Endometrium (tissue), 2 donors: Measurements from ENCODE around the gene TP53I13.

Experiments used
- FAIRE-seq: peaks from 2 replicates; lab custom pipeline; 2012; peaks lifted over from hg19 to GRCh38; lab: Jason Lieb, UNC
- donor health status: control.
- donor health status: control.

TP53I13 gene

DNA sequence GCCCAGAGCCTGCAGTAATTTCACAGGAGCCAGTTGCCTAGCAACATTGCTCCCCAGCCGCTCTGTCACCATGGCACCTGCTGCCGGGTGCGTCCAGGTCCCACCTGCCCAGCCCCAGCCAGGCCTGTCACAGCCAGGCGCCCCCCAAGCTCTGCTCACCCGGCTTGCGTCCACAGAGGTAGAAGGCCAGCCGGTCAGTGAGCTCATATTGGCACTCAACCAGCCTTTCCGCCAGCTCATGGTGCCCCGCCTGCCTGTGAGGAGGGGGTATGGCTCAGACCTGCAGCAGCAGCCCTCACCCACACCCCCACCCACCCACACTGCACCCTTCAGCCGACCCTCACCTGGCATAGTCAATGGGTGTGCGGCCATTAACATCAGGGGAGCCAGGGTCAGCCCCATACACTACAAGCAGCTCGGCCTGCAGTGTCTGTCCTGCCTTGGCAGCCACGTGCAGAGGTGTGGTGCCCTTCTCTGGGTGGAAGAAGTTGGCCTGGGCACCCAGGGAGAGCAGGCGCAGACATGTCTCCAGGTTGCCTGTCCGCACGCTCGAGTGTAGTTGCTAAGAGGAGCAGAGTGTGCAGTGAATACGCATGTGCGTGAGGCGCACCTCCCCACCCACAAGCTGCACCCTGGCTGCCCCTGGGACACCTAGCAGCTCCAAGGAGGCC, 13.2 kb downstream of the TP53I13 start:
- FAIRE-seq = no peak

DNA sequence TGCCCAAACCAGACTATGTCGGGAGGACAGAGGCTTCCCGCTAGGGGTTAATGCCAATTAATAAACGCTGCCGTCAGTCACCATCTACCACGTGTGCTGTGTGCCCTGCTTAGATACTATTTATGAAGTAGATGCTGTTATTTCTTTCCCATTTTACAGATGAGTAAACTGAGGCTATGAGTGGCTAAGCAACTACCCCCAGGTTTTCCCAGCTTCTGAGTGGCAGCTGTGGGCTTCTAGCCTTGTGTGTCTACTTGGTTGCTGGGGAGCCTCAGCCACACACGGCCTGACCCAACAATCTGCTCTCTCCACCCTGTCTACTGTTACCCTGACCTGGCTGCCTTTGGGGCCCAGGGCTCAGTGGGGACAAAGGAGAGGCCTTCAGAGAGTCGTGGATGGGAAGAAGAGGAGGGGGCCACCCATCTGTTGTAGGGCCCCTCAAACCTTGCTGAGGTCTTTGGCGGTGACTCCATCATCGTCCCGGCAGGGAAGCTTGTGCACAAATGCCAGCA, 13.8 kb downstream of the TP53I13 start:
- no peak for FAIRE-seq

DNA sequence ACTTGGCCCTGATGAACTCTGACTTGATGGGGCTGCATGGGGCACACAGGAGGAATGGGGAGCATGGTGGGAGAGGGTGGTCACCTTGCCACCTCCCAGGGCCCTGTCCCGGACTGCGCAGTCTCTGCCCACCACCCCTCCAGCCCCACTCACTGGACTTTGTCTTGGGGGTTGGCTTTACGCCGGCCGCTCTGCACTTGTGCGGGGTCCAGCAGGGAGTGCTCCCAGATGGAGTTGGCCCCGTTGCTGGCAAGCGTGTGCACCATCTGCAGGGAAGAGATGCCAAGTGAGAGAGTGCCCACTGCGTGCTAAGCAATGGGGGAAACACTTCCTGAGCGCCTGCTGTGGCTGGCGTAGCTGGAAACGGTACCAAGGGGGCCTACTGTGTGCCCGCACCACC, 14.3 kb downstream of the TP53I13 start:
- FAIRE-seq = no peak

DNA sequence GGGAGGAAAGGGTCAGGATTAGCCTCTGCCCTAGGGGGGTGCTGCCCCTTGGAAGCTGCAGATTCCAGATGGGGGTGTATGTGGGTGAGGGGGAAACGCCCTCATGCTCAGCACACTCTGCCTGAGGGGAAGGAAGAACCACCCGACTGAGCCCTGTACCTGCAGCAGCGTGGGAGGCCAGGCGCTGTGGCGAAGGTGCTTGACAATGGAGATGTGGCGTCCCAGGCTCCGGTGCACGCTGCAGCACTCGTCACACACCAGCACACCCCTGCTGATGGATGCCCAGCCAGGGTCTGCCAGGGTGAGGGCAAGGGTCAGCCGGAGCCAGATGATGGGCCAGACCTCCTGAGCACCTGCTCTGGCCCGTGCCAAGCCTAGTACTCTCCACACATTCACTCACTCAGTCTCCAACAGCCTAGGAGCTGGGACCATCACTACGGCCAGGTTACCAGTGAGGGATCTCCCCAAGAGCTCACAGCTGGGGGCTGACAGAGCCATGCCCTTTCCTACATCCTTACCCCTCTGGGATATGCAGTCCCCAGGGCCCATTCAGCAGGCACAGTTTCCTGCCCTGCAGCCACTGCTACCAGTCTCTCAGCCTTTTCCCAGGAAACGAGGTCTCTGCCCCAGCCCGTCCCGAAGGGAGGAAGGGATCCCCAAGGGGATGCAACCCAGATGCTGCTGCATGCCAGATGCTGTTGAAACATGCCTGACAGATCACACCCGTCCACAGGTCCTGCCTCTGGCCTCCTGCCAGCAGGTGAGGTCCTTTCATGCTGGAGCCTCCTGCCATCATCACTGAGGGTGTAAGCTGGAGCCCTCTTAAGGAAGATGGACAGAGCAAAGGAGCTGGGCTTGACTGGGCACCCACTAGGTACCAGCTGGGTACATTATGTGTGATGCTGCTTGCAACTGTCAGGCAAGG, 15.1 kb downstream of the TP53I13 start:
- FAIRE-seq = no peak

DNA sequence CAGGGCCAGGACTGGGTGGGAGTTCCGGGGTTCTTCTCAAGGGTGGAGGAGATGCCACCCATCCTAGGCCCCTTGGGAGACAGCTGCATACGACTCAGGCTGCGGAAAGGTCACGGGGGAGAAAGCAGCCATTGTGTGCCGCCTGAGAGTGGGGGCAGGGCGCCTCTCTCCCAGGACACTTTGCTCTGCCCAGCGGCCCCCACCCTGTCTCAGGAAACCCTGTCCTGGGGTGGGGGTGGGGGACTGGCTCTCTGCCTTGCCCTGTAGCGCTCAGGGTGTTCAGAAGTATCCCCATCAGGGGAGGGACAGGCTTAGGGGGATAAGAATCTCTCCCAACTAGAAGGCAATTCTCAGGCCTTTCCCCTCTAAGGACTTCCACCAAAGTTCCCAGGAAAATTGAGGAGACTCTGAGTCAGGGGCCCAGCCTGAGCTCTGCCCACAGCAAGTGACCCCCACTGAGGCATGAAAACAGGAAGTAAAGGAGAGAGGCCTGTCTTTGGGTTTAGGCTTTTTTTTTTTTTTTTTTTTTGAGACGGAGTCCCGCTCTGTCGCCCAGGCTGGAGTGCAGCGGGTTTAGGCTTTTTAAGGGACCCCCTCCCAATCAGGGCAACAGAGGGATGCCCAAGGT, 16.1 kb downstream of the TP53I13 start:
- no peak for FAIRE-seq

DNA sequence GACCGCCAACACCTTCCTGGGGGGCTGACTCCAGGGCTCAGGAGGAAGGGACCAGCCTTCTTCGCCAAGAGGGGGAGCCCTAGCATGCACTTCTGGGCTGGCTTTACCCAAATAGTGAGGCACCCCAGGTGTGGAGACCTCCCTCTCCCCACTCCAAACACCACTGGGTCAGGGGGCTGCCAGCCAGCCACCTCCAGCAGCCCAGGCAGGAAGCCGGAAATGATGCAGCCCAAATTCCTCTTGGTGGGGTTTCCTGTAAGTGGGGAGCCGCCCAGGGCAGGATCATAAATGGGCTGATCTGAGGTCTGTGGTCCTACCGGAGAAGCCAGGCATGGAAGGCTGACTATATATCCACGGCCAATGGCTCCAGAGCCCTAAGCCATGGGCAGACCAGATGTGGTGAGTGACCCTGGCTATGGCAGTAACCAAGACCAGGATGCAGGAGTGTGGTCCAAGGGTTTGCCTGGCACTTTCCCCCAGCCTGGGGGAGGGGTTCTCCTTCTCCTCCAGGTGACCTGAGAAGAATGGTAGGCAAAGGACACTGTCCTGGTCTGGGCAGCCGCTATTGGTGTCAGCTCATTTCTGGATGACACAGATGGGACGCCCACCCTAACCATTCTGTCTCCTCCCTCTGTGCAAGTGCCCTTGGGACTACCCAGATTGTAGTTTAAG, 16.7 kb downstream of the TP53I13 start:
- FAIRE-seq = no peak

DNA sequence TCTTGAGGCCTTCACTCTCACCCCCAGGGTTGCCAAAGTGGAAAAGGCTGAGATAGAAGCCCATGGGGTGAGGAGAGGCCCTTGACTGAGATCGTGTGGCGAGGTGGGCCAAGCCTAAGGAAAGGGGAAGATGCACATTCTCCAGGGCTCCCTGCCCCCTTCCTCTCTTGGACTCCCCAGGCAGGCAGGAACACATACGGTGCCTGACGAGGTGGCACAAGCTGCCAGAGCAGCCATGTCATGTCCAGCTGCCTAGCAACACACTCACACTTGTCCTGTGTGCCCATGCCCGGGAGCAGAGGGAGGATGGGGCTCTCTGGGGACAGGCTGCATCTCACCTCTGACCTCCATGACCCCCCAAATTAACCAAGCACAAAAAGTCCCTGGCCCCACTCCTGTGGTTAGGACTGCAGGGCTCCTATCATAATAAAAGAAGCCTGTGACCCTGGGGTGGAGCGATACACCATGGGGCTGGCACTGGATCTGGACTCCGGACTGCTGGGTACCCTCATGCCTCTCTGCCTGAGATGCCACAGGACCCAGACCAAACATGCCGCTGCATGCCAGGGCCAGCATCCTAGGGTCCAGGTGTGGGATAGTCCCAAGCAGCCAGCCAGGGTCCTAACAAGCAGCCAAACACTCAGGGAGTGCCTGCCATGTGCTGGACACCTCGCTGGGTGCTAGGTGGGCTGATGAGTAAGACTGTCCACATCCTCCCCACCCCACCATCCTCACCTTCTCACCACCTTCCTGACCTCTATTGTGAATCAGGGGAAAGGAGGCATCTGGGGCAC, 18.4 kb downstream of the TP53I13 start:
- no peak for FAIRE-seq

DNA sequence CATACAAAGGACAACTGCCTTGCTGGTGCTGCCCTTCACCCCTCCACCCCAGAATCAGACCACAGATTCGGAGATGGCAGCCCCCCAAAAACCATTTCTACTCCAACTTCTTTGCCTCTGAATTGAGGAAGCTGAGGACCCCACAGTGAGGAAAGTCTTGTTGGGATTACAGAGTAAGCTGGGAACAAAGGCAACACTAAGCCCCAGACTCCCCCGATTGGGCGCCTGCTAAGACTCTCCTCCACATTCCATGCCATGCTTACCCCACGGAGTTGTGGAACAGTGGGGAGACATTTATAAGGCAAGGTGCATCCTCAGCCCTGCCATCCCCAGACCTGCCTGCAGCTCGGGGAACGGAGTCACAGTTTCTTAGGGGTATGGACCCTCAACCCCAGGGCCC, 19.1 kb downstream of the TP53I13 start:
- no peak for FAIRE-seq

DNA sequence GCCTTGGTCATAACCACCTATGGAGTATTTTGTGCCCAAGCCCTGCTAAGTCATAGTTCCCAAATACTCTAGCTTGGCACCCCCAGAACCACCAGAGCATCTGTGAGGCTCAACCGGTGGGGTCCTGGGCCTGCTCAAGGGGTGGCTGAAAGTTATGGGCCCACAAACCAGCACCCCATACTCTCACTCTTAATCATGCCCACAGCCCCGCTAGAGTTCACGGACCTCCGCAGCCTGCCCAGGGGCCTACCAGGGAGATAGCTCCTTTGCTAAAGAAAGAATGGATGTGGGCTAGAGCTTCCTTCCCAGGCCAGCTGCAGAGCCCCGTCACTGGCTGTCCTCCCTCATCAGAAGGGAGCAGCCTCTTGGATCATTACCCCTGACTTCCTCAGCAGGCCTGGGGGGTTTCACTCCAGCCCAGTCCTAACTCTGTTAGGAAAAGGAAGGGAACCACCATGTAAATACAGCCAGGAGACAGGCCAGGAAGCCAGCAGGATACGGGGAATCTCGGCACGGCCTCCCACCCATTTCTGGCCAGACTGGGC, 19.6 kb downstream of the TP53I13 start:
- FAIRE-seq = no peak

DNA sequence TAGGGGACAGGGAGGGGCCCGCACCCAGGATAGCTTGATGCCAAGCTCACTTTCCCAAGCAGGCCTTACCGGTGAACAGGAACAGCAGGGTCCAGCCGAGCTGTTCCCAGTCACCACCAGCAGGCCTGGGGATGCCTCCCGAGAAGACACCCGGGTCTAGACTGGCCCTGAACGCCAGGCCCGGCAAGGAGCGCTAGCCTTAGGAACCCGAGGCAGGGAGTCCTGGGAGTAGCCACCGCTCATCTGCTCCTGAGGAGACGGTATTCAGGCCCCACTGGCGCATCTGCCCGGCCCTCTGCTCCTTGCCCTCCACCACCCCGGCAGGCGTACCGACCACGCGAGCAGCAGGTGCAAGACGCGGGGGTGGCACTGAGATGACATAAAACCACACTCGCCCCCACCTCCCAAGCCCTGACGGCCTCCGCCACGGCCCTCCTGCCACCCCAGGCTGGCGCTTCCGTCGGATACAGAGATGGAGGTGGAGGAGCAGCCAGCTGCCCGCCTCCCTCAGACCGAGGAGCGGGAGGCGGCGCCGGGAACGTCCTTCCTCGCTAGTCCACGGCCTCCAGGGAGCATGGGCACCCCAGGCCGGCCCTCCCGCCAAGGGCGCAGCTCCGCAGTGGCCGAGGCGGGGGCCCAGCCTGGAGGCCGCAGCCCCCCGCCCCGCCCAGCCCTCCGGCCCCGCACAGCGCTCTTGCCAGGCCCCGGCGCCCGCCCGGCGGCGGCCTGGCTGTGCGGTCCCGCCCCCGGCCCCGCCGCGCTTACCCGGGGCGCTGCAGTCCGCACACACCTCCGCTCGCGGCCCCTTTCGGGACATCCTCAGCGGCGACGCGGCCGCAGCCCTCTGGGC, 20.3 kb downstream of the TP53I13 start:
- no peak for FAIRE-seq

DNA sequence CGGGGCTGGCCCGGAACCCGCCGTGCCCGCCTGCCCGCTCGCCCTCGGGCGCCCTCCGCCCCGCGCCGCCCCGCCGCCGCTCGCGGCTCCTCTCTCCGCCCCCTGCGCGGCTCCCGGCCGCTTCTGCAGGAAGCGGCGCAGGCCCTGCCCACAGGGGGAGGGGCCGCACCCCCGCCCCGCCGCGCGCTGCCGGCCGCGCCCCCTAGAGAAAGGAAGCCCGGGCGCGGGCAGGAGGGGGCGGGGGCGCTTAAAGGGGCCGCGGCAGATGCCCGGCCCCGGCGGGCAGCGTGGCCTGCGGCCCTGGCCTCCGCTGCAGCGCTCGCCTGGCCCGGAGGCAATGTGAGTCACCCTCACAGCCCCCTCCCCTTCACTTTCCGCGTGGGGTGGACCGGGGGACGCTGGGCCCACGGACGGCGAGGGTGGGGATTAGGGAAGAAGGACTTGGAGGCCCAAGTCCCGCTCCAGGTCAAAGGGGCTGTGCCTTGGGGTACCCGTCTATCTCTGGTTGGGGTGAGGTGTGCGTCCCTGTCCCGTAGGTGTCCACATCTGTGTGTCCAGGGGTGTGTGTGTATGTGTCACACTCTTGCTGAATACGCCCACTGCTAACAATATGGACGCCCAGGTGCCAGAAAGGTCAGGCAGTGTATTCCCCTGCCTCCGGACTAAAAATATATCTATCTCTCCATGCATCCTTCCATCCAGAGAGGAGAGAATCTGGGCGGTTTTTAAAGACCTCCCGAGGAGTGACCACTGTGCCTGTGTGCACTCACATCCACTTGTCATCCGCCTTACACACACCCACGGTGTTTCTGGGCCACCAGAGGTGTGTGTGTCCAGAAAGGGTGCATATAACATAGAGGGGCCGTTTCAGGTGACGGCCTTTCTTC, 21.3 kb downstream of the TP53I13 start, which contains the start of gene GIT1:
TSS of gene GIT1 (minus strand) at position 125 of the 887 bp plus-strand sequence. CDS start 270 bp downstream, outside the sequence.
- no peak for FAIRE-seq

DNA sequence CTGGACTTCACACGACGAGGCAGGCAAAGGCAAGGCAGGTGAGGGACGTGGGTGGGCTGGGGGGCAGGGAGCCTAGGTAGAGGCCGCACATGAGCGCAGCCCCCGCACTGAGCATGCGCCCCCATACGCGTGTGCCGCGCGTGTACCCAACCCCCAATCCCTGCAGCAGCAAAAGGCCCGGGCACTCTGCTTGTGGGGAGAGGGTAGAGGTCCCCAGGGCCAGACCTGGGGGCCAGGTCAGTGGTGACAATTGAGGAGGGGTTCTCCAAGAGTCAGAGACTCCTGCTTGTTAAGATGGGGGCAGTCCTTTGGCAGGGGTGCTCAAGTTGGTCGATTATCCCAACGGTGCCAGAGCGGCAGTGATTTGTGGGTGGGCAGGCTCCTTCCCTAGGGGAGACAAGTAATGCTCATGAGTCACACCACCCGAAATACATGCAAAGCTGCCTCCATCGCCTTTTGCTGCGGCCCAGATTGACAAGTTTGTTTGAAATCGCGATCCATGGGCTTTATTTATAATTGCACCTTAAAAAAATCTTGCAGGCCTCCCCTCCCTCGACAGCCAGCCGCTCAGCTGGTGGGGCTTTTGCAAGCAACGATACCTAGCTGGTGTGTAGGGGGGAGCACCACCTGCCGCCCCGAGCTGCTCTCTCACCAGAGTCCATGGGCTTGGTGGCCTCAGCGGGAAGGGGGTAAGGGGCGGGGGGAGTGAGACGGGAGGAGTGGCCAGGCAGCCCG, 22.1 kb downstream of the TP53I13 start:
- no peak for FAIRE-seq

DNA sequence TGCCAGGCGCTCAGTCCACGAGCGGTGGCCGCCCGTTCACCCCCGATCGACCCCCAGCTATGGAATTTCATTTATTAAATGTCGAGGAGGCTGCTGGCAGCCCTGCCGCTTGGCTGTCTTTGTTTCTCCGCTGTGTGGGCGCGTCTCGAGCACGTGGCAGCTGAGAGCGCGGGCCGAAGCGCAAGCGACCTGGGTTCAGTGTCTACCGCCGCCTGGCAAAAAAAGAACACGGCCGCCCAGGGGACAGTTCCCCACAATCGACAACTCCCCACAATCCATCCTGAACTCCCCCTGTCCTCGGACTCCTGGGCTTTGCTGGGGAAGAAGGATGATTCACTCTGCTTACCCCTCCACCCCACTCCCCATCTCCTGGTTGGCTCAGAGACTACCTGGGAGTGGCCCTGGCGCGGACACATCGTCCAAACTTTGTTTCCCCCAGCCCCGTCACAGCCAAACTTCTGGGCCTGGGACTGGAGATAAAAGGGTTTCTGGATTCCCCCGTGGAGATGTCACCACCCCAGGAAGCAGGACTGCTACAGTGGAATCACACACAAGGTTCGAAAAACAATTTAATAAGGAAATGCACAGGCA, 22.7 kb downstream of the TP53I13 start:
- FAIRE-seq = no peak

DNA sequence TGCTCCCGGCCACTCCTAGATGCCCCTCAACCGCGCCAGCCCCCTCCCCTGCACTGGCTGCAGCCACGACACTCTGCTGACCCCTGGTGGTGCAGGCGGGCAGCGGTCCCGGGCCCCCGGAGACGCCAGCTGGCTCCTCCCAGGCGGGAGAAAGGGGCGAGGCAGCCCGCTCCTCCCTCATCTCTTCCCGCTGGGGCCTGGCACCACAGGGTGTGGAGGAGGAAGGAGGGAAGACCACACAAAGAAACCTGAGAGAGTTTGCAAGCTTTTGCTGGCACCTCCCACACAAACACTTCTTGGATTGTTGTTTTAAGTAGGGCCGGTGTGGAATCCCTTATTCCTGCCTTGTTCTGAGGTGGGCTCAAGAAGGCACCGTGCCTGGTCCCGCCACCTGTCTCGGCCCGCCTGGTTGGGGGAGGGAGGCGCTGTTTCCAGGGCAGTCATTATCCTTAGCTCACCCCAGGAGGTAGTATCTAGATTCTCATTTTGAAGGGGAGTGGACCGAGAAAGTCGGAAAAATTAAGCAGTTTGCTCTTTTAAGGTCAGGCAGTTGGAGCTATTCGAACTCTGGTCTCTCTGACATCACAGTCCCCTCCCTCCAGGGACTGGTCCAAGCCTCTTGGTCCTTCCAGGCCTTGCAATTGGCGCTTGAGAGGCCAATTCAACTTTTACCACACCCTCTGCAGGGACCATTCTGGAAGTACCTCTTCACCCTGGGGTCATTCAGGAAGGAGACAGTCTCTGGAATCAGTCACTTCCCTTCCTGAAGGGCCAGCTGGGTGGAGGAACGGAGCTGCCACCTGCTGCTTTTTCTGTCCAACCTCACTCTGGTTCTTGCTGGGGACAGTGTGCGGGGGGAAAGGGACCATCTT, 23.5 kb downstream of the TP53I13 start:
- FAIRE-seq = peak; percentile 78

DNA sequence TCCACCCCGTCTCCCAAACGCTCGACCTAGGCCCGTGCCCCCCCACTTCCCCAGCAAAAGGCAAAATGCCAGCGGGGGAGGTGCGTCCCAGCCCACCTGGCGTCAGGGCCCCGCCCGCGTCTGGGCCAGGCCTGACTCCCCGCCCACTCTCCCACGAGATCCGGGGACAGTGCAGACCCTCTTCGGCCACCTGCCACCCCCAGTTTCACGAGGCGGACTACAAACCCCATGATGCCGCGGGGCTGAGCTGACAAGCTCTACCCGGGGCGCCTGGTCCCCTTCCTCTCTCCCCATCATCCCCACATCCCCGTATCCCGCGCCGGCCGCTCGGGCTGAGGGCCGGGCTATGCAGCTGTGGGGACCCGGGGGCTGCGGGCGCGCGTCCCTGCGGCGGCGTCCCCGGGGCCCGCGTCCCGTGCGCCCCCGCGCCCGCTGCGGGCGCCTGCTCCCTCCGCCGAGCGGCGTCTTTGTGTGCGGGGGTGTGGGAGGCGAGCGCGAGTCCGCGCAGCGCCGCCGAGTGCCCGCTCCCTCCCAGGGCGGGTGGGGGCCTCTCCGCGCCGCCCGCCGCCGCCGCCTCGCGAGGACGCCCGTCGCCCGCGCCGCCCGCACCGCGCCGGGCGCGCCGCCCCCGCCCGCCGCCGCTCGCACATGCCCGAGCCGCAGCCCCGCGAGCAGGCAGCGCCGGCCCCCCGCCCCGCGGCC, 24.5 kb downstream of the TP53I13 start, which contains the start of gene ANKRD13B:
TSS of gene ANKRD13B (plus strand) at position 283 of the 702 bp plus-strand sequence. CDS start 490 bp downstream, outside the sequence.
- FAIRE-seq = no peak
